Immature natural killer cell (primary cell): Measurements from ENCODE around the gene FAM136A. TPM values are rescaled to one million over a fixed set of nuclear protein-coding genes. Genes with fewer than 3 reads are reported as not detected.
"Not testable (repeated sequence)": the region's sequence is repeated elsewhere in the genome, so short reads cannot be mapped to it uniquely, and the experiment has no call there.

ENCODE experiments used
- DNase-seq, 3 donors: peaks; one replicate each; pipeline ENCODE4 v3.0.0; 2022; ENCODE audit warnings: mixed read lengths in 1 of 3
- H3K27ac Mint-ChIP-seq, 6 donors: one replicate each; pipeline ENCODE4 v1.8.0; 2020; ENCODE audit warnings: mixed read lengths in 6 of 6, mild to moderate bottlenecking in 5 of 6, inconsistent platforms in 4 of 6, moderate library complexity in 3 of 6
- H3K27me3 Mint-ChIP-seq, 3 donors: one replicate each; pipeline ENCODE4 v1.8.0; 2020 to 2021; ENCODE audit warnings: low read depth in 3 of 3, mild to moderate bottlenecking in 3 of 3, mixed read lengths in 3 of 3, moderate library complexity in 3 of 3, inconsistent platforms in 1 of 3
- H3K36me3 Mint-ChIP-seq, 3 donors: one replicate each; pipeline ENCODE4 v1.8.0; 2020; ENCODE audit warnings: mixed read lengths in 3 of 3, inconsistent platforms in 2 of 3, mild to moderate bottlenecking in 2 of 3
- H3K4me1 Mint-ChIP-seq, 2 donors: one replicate each; pipeline ENCODE4 v1.8.0; 2020; ENCODE audit warnings: inconsistent platforms in 2 of 2, mild to moderate bottlenecking in 2 of 2, mixed read lengths in 2 of 2, moderate library complexity in 1 of 2
- H3K4me3 Mint-ChIP-seq, 5 donors: one replicate each; pipeline ENCODE4 v1.8.0; 2020; ENCODE audit warnings: mild to moderate bottlenecking in 5 of 5, mixed read lengths in 5 of 5, inconsistent platforms in 3 of 5, moderate library complexity in 3 of 5
- H3K9me3 Mint-ChIP-seq, 6 donors: one replicate each; pipeline ENCODE4 v1.8.0; 2020; ENCODE audit warnings: mild to moderate bottlenecking in 6 of 6, mixed read lengths in 6 of 6, inconsistent platforms in 4 of 6, moderate library complexity in 3 of 6
- polyA plus RNA-seq, 3 donors: library from polyadenylated mRNA; unstranded; fragments of 300-500 nt; fragmentation: Illumina TruSeq; gene quantifications; one replicate each; pipeline ENCODE4 v1.2.3, GENCODE V29; 2021

Gene FAM136A
- polyA plus RNA-seq, 3 donors from 2014 or later = 38.4 to 68.6 (median 46.1) TPM

DNA sequence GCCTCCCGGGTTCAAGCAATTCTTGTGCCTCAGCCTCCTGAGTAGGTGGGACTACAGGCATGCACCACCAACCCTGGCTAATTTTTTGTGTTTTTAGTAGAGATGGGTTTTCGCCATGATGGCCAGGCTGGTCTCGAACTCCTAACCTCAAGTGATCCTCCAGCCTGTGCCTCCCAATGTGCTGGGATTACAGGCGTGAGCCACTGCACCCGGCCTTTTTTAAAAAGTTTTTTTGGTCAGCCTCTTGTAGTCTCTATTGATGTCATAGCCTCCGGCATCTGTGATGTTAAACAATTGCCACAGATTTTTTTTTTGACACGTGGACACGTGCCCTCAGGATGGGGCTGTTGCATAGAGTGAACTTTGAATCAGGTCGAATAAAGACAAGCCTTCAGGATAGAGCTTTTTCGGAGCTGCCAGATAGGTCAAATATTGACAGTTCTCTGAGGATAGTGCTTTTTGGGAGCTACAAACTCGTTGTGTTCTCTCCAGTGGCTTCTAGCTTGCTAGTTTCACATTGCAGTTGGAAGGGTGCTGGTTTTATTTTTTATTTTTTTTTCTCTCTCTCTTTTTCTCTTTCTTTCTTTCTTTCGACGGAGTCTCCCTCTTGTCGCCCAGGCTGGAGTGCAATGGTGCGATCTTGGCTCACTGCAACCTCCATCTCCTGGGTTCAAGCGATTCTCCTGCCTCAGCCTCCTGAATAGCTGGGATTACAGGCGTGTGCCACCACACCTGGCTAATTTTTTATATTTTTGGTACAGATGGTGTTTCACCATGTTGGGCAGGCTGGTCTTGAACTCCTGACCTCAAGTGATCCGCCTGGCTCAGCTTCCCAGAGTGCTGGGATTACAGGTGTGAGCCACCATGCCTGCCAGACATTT is 32.2 kb downstream of the FAM136A start:
- H3K4me1 Mint-ChIP-seq, DNase-seq, H3K27me3 Mint-ChIP-seq, H3K9me3 Mint-ChIP-seq, H3K27ac Mint-ChIP-seq, H3K4me3 Mint-ChIP-seq: not testable (repeated sequence)
- H3K36me3 Mint-ChIP-seq = peaks cover 17 to 20% (median 18%) of the 10 kb centered on the region in 3 donors

DNA sequence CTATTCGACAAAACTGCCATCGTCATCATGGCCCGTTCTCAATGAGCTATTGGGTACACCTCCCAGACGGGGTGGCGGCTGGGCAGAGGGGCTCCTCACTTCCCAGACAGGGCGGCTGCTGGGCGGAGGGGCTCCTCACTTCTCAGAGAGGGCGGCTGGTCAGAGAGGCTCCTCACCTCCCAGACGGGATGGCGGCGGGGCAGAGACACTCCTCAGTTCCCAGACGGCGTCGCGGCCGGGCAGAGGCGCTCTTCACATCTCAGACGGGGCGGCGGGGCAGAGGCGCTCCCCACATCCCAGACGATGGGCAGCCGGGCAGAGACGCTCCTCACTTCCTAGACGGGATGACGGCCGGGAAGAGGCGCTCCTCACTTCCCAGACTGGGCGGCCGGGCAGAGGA is 34.9 kb downstream of the FAM136A start:
- not testable (repeated sequence) for H3K27ac Mint-ChIP-seq, H3K27me3 Mint-ChIP-seq

DNA sequence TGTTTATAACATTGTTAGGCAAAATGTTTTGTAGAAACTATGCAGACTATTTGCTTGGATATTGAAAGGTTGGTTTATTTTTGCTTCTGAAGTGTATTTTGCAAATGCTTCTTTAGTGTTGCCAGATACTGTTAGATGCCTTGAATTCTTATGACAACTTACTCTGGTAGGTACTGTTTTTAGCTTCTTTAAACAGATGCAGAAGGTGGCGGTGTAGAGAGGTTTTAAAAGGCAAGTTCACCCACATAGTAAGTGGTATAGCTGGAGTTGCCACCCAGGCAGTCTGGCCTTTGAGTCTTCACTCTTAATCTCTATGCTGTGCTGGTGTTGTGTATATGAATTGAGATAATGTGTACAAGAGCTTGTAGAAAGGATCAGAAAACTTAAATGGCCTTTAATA is 40.4 kb downstream of the FAM136A start:
- H3K36me3 Mint-ChIP-seq = peaks cover 6 to 22% (median 19%) of the 10 kb centered on the region in 3 donors
- peaks cover 13 to 28% of the 10 kb centered on the region in 2 donors for H3K4me1 Mint-ChIP-seq
- peaks cover 0 to 3% (median 0%) of the 10 kb centered on the region in 3 donors for H3K27me3 Mint-ChIP-seq
- no peaks in the 10 kb centered on the region for H3K9me3 Mint-ChIP-seq
- no peak overlapping the region for H3K4me3 Mint-ChIP-seq
- no peak for DNase-seq
- H3K27ac Mint-ChIP-seq = no peak overlapping the region

More for the DNA sequence above, 34.9 kb downstream of the FAM136A start:
- H3K9me3 Mint-ChIP-seq, H3K4me1 Mint-ChIP-seq, DNase-seq, H3K4me3 Mint-ChIP-seq: not testable (repeated sequence)
- peaks cover 17 to 21% (median 18%) of the 10 kb centered on the region in 3 donors for H3K36me3 Mint-ChIP-seq

DNA sequence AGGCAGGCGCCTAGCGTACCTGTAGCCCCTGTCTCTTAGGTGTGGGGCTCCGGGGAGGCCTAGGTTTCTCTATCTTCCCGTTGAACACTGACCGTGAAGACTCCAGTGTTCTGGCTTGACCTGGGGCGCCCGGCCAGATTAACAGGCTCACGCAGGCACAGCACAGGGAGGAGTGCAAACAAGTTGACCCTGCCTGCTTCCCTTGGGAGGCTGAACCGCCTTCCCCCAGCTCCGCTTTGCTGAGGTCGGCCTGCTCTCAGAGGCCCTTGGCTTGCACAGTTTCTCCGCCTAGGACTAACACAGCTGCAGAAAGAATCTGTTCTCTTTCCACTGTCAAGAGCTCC is 43.4 kb downstream of the FAM136A start:
- DNase-seq = no peak
- peaks cover 13 to 28% of the 10 kb centered on the region in 2 donors for H3K4me1 Mint-ChIP-seq
- H3K27ac Mint-ChIP-seq = peak overlapping the region; percentile 35 to 82 (median 76)
- peaks cover 0 to 11% (median 6%) of the 10 kb centered on the region in 3 donors for H3K36me3 Mint-ChIP-seq
- peak overlapping the region; percentile 83 to 94 (median 90) for H3K4me3 Mint-ChIP-seq
- no peaks in the 10 kb centered on the region for H3K9me3 Mint-ChIP-seq
- H3K27me3 Mint-ChIP-seq = peaks cover 0 to 3% (median 0%) of the 10 kb centered on the region in 3 donors

DNA sequence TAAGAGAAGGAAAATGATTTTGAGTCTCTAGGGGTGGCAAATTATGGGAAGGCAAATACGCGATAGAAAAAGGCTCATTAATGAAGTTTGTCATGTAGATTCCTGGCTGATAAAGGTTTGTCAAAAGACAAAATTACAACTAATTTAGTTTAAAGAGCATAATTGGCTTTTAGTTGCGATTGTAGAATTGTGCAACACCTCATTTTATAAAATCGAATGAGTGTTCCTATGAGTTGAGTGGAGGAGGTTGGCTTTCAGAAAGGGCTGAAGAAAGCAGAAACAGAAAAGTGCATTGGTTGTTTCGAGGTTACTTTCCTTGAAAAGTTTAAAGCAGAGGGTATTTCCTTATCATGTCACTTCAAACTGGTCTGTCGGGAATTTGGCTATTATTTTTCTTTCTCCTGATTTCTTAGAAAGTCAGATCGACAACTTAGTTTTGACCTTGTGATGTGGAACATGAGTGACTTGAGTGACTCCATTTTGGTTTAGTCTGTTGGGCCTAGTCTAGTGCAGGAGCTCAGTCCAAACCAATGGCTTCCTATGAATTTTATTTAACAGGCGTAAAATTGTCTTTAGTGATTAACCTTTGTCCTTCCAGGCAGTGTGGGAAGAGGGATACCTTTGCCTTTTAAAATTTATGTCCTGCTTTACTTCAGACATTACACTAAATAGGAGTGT is 46.1 kb downstream of the FAM136A start:
- no peaks in the 10 kb centered on the region for H3K36me3 Mint-ChIP-seq
- peaks cover 0 to 3% (median 0%) of the 10 kb centered on the region in 3 donors for H3K27me3 Mint-ChIP-seq
- H3K4me3 Mint-ChIP-seq = peak overlapping the region in 2 of 5 donors; percentile 35 to 40
- DNase-seq = no peak
- H3K27ac Mint-ChIP-seq = no peak overlapping the region
- peaks cover 13 to 17% of the 10 kb centered on the region in 2 donors for H3K4me1 Mint-ChIP-seq
- no peaks in the 10 kb centered on the region for H3K9me3 Mint-ChIP-seq

DNA sequence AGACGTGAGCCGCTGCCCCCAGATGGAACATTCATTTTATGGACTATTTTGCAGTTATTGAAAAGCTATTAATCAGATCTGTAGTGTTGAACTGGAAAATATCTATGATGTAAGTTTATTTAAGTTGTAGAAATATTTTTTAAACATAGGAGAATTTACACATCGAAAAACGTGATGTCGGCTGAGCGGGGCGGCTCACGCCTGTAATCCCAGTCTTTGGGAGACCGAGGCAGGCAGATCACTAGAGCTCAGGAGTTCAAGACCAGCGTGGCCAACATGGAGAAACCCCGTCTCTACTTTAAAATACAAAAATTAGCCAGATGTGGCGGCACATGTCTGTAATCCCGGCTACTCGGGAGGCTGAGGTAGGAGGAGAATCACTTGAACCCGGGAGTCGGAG is 51.4 kb downstream of the FAM136A start:
- peak in 1 of 3 donors; percentile 2 for DNase-seq
- Mint-ChIP-seq H3K4me1 (peaks cover 27 to 31% of the 10 kb centered on the region in 2 donors), H3K9me3 (no peaks in the 10 kb centered on the region), H3K27me3 (peaks cover 10 to 14% (median 12%) of the 10 kb centered on the region in 3 donors), H3K27ac (no peak overlapping the region), H3K4me3 (no peak overlapping the region), H3K36me3 (no peaks in the 10 kb centered on the region)

DNA sequence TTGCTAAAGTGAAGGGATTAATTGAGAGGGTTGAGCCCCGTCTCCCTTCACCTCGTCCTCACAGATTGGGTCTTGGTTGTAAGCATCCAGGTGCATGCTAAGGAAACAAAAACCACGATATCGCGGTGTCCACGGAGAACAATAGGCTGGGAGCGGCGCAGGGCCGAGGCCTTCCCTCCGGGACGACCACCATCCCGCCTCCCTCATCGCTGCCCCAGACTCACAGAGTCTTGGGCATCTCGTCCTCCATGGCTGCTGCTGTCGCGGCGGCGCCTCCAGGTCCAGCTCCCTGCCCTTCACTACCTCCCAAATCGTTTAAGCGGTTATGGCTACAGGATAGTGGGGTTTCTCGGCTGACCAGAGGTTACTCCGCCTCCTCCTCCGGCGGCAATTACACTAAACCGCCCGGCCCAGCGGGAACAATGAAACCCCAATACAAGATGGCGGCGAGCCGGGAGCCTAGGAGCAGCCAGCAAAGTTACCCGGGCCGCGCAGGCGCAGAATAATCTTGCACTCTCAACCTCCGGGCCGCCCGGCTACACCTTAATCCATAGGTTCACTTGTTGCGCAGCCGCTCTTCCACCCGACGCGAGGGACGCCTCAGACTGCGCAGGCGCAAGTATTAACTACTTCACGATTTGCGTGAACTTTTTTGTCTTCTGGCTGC is 53.6 kb downstream of the FAM136A start, which contains the start of gene TIA1:
Gene TIA1, minus strand, starts transcription at position 448 of the 667 bp plus-strand sequence. Its CDS starts 198 bp downstream, at position 250.
- peaks cover 10 to 14% (median 12%) of the 10 kb centered on the region in 3 donors for H3K27me3 Mint-ChIP-seq
- no peaks in the 10 kb centered on the region for H3K36me3 Mint-ChIP-seq
- peaks cover 40 to 52% of the 10 kb centered on the region in 2 donors for H3K4me1 Mint-ChIP-seq
- peak within 1 kb of the TSS; percentile 94 to 99 (median 98) for H3K27ac Mint-ChIP-seq
- peak; percentile 96 to 98 (median 98) for DNase-seq
- H3K4me3 Mint-ChIP-seq = peak within 1 kb of the TSS; percentile 93 to 99 (median 96)
- H3K9me3 Mint-ChIP-seq = no peaks in the 10 kb centered on the region

DNA sequence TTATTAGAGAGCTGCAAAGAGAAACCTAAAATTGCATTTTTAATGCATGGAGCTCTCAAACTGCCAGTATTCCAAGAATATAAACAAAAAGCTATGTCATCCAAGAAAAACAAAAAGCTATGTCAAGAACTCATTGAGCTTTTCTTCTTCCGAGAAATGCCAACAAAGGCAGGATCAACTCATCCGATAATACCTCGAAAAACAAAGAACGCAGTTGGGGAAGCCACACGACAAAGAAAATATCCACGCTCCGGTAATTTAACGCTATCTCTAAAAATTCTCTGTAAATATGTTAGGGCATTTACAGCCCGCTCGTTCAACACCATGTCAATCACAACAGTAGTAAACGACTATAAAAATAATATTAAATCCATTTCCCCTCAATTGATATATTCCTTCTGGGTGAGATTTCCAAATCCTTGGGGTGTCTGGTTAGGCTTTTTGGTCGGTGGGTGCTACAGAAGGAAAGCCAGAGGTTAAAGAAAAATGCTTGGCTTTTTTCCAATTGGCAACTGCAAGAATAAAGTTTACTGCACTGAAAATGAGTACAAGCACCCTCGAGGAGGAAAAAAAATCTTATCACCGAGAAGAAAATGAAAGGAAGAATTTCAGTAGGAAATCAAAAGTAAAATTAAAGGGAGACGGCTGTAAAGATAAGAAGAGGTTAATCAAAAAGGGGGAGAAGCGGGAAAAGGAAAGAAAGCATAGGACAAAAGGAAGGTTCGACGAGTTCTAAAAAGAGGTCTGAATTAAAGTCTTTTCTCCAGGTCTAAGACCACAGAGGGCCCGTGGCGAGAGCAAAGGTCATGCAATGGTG is 54.3 kb downstream of the FAM136A start:
- peak overlapping the region; percentile 93 to 99 (median 96) for H3K4me3 Mint-ChIP-seq
- no peak for DNase-seq
- peak overlapping the region; percentile 94 to 99 (median 98) for H3K27ac Mint-ChIP-seq
- peaks cover 10 to 14% (median 12%) of the 10 kb centered on the region in 3 donors for H3K27me3 Mint-ChIP-seq
- H3K4me1 Mint-ChIP-seq = peaks cover 43 to 60% of the 10 kb centered on the region in 2 donors
- no peaks in the 10 kb centered on the region for H3K36me3 Mint-ChIP-seq
- no peaks in the 10 kb centered on the region for H3K9me3 Mint-ChIP-seq

Other genes with a start within 250 kb of the FAM136A start
- gene PCBP1, start 214.6 kb downstream of the FAM136A start, polyA plus RNA-seq = 100 to 1,000 TPM; 184 to 233 (median 232) TPM
- gene C2orf42, start 111.0 kb downstream of the FAM136A start, polyA plus RNA-seq = 10 to 100 TPM; 12.8 to 36.8 (median 19.7) TPM
- gene TIA1, start 53.4 kb downstream of the FAM136A start, polyA plus RNA-seq = 10 to 100 TPM; 37.1 to 64.3 (median 46.4) TPM
- 10 to 100 TPM; 19.5 to 25.7 (median 21.8) TPM for gene PCYOX1, start 43.9 kb downstream of the FAM136A start, polyA plus RNA-seq
- 100 to 1,000 TPM; 164 to 217 (median 188) TPM for gene SNRPG, start 8.3 kb downstream of the FAM136A start, polyA plus RNA-seq